Panc1 (cell line): ENCODE measurements around the gene MYO5B. TPM values are rescaled to one million over a fixed set of nuclear protein-coding genes. Genes with fewer than 3 reads are reported as not detected.

Experiments used
- ATAC-seq: fragments of 200-7000 bp; cut with Tn5 transposase; 2 replicates; pipeline ENCODE4 v1.9.1; 2020; ENCODE audit warnings: mild to moderate bottlenecking, moderate library complexity
- BruUV-seq: library from RNA; stranded (reverse); fragments of 400-500 nt; replicated peaks from 2 replicates; lab custom pipeline; 2021; lab: Mats Ljungman, UMichigan
- CTCF ChIA-PET: fragments of 300-600 bp; sonication (Branson Sonifier 250); formaldehyde crosslinking; loops from one replicate; lab custom pipeline; 2022; ENCODE audit warnings: antibody characterized with exemption; lab: Charles Lee
- POLR2A ChIA-PET: fragments of 300-600 bp; sonication (Branson Sonifier 250); formaldehyde crosslinking; loops from one replicate; lab custom pipeline; 2022; ENCODE audit warnings: antibody characterized with exemption; lab: Charles Lee
- DNase-seq: peaks from one replicate; pipeline ENCODE4 v3.0.0-alpha.2; 2010; ENCODE audit warnings: low read depth, low spot score
- H3K27ac ChIP-seq: 2 replicates; pipeline ENCODE4 v1.5.1; 2011; ENCODE audit warnings: mild to moderate bottlenecking, low read length, inconsistent platforms
- H3K27me3 ChIP-seq: fragments of 200-500 bp; sonication (Bioruptor generic); 2 replicates; pipeline ENCODE4 v1.6.0; 2014; ENCODE audit warnings: low read length, inconsistent platforms; ENCODE audit not compliant: control insufficient read depth, insufficient read depth
- H3K36me3 ChIP-seq: fragments of 200-500 bp; sonication (Bioruptor generic); 2 replicates; pipeline ENCODE4 v1.5.1; 2014; ENCODE audit warnings: inconsistent platforms, mild to moderate bottlenecking, low read length, moderate library complexity; ENCODE audit not compliant: control insufficient read depth, insufficient read depth
- H3K4me1 ChIP-seq: 2 replicates; pipeline ENCODE4 v1.5.1; 2011; ENCODE audit warnings: inconsistent platforms, mild to moderate bottlenecking, low read length, moderate library complexity; ENCODE audit not compliant: control insufficient read depth, insufficient read depth
- H3K4me3 ChIP-seq, 2 experiments: 2 replicates each; pipeline ENCODE4 v1.5.1; 2011 to 2012; ENCODE audit warnings: low read depth in 2 of 2, low read length in 2 of 2, mild to moderate bottlenecking in 2 of 2, inconsistent platforms in 1 of 2, moderate library complexity in 1 of 2
- H3K9me3 ChIP-seq: fragments of 200-500 bp; sonication (Bioruptor generic); 2 replicates; pipeline ENCODE4 v1.5.1; 2014; ENCODE audit warnings: low read depth, mild to moderate bottlenecking, inconsistent platforms, low read length, moderate library complexity; ENCODE audit not compliant: control insufficient read depth, insufficient read depth
- POLR2AphosphoS5 ChIP-seq: IDR thresholded peaks from 2 replicates; pipeline ENCODE4 v1.6.1; 2012; ENCODE audit warnings: mild to moderate bottlenecking, low read depth, low read length, moderate library complexity
- REST ChIP-seq, 2 experiments: IDR thresholded peaks; 2 replicates each; pipeline ENCODE4 v1.6.1; 2011 to 2012; ENCODE audit warnings: low read depth in 2 of 2, control low read depth in 1 of 2, low read length in 1 of 2, mild to moderate bottlenecking in 1 of 2, moderate library complexity in 1 of 2; ENCODE audit not compliant: insufficient read depth in 1 of 2
- SIN3A ChIP-seq: IDR thresholded peaks from 2 replicates; pipeline ENCODE4 v1.6.1; 2012; ENCODE audit warnings: low read depth, mild to moderate bottlenecking, low read length, moderate library complexity, borderline replicate concordance; ENCODE audit not compliant: insufficient read depth
- TCF7L2 ChIP-seq: IDR thresholded peaks from 2 replicates; pipeline ENCODE4 v1.6.1; 2011; ENCODE audit warnings: mild to moderate bottlenecking, low read depth, low read length, inconsistent platforms
- in situ Hi-C: cut with HindIII; loops from 2 replicates; pipeline ENCODE4 v1.10.0; 2016; ENCODE audit warnings: low sequenced_read_pairs, low pct_unique_long_range_greater_than_20kb
- intact Hi-C: fragments of 100-400 bp; cut with micrococcal nuclease; formaldehyde crosslinking; loops from one replicate; pipeline ENCODE4 v1.10.0; 2022; ENCODE audit not compliant: unreplicated experiment
- total RNA-seq: library from RNA; stranded (reverse); gene quantifications from one replicate; pipeline ENCODE4 v1.2.1, GENCODE V29; 2021; ENCODE audit not compliant: unreplicated experiment
- TF ChIP-seq, protein P1 (sequence below): fragments of 450-650 bp; IDR thresholded peaks from 2 replicates; pipeline ENCODE4 v1.5.1; 2017; ENCODE audit warnings: mild to moderate bottlenecking

Gene MYO5B
- total RNA-seq, 1 experiment from 2014 or later: 0.31 TPM

DNA sequence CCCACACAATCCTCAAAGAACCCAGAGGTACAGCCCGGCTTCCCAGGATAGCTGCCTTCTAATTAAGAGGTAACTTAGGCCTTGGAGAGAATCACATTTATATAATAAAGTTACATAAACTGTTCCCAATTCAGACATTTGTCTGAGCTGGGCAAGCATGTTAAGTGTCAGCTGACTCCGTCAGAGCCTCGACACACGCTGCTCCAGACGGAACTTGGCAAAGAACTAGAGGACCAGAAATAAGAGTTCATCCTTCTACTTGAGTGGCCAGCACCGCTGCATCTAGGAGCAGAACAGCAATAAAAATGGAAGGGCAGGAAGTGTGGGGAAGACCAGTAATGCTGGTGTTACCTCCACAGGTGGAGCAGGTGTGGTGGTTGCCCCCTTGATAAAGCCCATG is 80.5 kb downstream of the MYO5B start:
- Histone ChIP-seq H3K27ac (no peak overlapping the region), H3K27me3 (no peaks in the 10 kb centered on the region; the same call in 1 of the 2 replicates), H3K4me1 (no peaks in the 10 kb centered on the region), H3K9me3 (no peaks in the 10 kb centered on the region), H3K4me3 (no peak overlapping the region), H3K36me3 (no peaks in the 10 kb centered on the region)
- ChIA-PET CTCF (no interaction called here), POLR2A (no interaction called here)
- DNase-seq: no peak
- intact Hi-C loops: no loop called here
- in situ Hi-C loops: no loop called here
- BruUV-seq: no TSS peak
- ATAC-seq: no peak
- no peak for TF ChIP-seq POLR2AphosphoS5
- no peak for TF ChIP-seq SIN3A
- TF ChIP-seq TCF7L2: no peak
- TF ChIP-seq, protein P1, sequence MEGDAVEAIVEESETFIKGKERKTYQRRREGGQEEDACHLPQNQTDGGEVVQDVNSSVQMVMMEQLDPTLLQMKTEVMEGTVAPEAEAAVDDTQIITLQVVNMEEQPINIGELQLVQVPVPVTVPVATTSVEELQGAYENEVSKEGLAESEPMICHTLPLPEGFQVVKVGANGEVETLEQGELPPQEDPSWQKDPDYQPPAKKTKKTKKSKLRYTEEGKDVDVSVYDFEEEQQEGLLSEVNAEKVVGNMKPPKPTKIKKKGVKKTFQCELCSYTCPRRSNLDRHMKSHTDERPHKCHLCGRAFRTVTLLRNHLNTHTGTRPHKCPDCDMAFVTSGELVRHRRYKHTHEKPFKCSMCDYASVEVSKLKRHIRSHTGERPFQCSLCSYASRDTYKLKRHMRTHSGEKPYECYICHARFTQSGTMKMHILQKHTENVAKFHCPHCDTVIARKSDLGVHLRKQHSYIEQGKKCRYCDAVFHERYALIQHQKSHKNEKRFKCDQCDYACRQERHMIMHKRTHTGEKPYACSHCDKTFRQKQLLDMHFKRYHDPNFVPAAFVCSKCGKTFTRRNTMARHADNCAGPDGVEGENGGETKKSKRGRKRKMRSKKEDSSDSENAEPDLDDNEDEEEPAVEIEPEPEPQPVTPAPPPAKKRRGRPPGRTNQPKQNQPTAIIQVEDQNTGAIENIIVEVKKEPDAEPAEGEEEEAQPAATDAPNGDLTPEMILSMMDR: no peak
- no peak for TF ChIP-seq REST (IDR thresholded peaks at IDR 0.05; ENCODE audit: insufficient read depth in 1 of 2, low read depth in 2 of 2, low read length in 1 of 2)

DNA sequence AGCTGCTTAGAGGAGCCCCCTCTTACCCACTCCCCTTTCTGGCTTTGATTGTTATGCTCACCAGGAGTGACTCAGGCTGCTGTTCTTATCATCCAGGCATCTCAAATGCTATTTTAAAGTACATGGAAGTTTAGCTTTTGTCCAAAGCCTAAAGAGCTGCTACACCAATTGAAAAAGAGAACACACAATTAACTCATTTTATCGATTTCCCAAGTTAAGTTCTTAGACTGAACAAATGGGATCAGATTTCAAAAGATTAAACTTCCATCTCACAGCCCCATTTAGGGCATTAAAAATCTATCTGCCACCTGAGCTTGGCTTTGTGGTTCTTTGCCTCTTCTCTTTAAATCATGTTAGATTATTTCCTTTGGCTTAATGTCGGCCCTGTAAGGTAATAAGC is 81.2 kb downstream of the MYO5B start:
- TF ChIP-seq SIN3A (no peak), TCF7L2 (no peak), REST (IDR thresholded peaks at IDR 0.05; ENCODE audit: insufficient read depth in 1 of 2, low read depth in 2 of 2, low read length in 1 of 2) (no peak), POLR2AphosphoS5 (no peak)
- TF ChIP-seq, protein P1: no peak
- no peak overlapping the region for H3K4me3 ChIP-seq
- ChIA-PET CTCF (no interaction called here), POLR2A (no interaction called here)
- no peak overlapping the region for H3K27ac ChIP-seq
- in situ Hi-C loops (no loop called here), intact Hi-C loops (no loop called here)
- no peaks in the 10 kb centered on the region for H3K4me1 ChIP-seq
- DNase-seq: no peak
- ATAC-seq: no peak
- no peaks in the 10 kb centered on the region for H3K9me3 ChIP-seq
- no TSS peak for BruUV-seq
- no peaks in the 10 kb centered on the region for H3K36me3 ChIP-seq
- H3K27me3 ChIP-seq: no peaks in the 10 kb centered on the region; the same call in 1 of the 2 replicates
